Stimulated activated naive CD4-positive, alpha-beta T cell (primary cell): Measurements from ENCODE around the gene SLC29A1.

ENCODE experiments used
- DNase-seq, 6 experiments: peaks; one replicate each; lab custom pipeline; 2025; lab: John Stamatoyannopoulos, UW

The SLC29A1 gene

DNA sequence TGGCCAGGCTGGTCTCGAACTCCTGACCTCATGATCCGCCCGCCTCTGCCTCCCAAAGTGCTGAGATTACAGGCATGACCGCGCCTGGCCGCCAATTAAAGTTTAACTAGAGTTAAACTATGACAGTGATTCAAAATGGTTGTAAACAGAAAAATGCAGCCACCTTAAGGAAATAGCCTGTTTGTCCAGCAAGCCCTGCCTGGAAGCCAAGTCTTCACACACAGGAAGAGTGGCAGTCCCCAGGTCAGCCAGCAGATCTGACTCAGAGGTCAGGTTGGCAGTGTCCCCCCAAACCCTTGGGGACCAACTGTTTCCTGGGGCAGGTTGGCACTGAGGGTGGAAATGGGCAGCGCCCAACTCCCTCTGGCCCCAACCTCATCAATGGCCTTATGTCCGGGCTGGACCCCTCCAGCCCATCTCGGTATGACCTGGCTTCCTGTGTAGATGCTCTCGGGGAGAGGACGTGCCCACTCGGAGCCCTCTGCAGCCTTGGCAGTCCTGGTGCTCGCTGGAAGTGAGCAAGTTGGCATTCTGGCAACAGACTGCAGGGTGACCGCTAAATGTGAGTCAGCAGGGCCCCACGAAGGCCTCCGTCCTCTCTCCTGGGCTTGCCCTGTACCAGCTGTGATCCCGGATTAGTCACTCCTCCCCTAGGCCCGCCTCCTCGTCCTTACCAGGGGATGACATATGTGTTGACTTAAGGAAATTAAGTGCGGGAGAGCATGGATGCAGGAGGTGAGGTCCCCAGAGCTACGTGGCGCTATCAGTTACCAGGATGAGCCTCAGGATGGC lies 13.8 kb downstream of the SLC29A1 start:
- DNase-seq: peak in 2 of 6 experiments; percentile 46 to 50

DNA sequence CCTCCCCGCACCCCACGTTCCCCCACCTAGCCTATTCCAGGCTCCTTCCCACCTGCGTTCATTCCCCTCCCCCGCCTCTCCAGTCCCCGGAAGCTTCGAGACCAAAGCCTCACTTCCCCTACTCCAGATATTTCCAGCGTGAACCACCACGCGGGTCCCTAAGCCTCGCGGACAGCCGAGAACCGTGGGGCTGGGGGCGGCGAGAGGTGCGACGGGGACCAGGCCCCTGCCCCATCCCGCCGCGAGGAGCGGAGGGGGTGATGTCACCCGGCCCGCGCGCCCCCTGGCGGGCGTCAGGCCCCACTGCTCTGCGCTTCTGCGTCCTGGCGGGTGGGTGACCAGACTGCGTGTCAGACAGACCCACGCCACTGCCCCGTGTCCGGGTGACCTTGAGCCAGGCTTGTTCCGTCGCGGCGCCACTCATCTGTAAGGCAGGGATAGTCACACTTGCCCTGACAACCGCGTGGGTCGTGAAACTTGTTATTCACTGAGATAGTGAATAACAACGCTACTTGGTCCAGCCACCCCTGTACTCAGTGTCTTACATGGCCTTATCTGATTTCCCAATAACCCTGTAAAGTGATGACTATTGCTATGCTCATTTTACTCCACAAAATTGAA lies 14.5 kb downstream of the SLC29A1 start:
- DNase-seq: peak; percentile 47 to 82 (median 72)

DNA sequence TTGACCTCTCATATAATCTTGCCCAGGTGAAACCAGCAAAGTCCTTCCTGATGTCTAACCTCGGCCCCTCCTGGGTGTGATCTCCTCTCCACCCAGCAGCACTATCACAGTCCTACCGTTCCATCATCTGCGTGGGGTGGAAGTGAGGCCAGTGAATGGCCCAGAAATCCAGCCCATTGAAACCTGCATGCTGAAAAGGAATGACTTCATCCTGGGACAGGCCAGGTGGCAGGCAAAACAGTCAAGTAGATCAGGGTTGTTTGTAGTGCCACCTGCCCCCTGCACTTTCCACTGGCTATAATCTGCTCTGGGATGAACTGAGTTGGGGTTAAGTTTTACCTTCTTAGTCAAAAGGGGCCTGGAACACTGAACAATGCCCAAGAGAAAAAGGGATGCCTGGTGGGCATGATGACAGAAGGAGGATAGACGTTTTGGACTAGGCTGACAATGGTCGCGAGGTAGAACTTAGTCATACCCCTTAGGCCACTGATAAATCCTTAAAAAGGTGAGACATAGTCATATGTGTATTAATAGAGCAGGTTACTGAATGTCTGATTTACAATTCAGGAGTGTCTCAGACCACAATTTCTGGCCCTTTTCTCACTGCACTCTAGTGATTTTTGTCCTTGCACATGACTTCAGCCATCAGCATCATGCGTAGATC lies 15.4 kb downstream of the SLC29A1 start:
- no peak for DNase-seq

DNA sequence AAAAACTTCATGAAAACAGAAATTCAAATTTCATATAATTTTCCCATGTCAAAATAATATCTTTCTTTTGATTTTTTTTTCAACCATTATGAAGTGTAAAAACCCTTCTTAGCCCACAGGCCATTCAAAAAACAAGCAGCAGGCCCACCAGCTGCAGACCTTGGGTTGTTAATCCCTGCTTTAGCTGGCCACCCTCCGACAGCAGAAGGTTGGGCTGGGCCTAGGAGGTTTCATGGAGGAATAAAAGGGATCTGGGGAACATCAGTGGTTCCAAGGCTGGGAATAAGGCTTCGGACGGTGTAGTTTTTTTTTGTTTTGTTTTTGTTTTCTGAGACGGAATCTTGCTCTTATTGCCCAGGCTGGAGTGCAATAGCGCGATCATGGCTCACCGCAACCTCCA lies 19.9 kb downstream of the SLC29A1 start:
- DNase-seq: no peak

DNA sequence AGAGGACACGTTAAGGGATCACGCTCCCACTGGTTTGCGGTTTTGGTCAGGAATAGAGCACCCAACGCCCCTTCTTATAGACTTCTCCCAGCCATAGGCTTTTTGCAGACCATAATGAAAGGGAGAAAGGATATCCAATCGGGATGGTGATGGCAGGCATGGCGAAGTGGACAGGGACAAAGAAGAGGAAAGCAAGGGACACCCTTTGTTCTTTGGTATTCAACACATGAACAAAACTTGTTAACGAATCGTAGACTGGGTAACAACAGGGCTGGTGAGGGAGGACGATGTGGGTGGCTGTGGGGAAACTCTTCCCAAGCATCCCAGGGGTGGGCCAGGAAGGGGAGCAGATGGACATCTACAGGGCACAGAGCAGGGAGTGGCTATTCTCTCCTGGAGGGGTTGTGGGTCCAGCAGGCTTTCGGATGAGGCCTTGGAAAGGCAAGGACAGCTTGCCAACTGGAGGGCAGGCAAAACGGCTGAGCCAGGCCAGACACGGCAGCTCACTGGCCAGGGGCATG lies 22.1 kb downstream of the SLC29A1 start:
- DNase-seq: no peak

DNA sequence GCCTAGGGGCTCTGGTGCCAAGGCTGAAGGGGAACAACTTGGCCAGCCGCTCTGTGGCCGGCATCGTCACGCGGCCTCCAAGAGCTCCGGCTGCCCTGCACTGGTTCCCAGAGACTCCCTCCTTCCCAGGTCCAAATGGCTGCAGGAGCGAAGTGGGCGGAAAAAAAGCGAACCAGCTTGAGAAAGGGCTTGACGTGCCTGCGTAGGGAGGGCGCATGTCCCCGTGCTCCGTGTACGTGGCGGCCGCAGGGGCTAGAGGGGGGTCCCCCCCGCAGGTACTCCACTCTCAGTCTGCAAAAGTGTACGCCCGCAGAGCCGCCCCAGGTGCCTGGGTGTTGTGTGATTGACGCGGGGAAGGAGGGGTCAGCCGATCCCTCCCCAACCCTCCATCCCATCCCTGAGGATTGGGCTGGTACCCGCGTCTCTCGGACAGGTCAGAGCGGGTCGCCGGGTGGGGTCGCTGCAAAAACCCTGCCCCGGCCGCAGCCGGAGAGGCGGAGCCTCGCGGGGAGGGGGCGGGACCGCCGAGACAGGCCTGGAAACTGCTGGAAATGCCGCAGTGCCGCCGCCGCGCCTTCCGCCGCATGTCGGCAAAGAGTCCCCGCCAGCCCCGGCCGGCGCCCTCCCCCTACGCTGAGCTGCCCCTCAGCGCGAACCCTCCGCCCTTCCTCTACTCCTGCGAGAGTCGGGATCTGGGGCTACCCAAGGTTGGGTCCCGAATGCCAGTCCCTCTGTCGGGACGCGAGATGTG lies 22.7 kb downstream of the SLC29A1 start:
- DNase-seq: peak; percentile 66 to 91 (median 84)

DNA sequence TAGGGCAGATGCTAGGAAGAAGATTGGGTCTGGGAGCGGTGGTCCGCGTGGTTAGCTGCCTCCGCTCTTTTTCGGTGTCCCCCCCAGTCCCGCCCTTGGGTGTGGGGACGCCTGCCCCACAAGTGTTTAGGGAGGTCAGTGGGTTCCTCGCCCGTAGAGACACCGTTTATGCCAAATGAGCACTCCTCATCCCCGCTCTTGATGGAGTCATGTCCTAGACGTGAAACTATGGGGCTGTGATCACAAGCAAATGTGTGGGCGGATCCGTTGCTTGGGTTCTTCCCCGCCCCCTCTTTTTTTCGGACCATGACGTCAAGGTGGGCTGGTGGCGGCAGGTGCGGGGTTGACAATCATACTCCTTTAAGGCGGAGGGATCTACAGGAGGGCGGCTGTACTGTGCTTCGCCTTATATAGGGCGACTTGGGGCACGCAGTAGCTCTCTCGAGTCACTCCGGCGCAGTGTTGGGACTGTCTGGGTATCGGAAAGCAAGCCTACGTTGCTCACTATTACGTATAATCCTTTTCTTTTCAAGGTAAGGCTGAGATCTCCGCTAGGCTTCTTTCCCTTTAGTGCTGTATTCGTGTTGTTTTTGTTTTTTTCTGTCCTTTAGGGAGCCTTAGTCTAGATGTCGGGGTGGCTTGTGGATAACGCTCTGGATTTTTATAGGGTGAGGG lies 23.4 kb downstream of the SLC29A1 start, which contains the start of gene HSP90AB1:
HSP90AB1 (plus strand) TSS at position 439 of the 675 bp plus-strand sequence. CDS start 1,529 bp downstream, outside the sequence.
- DNase-seq: peak; percentile 92 to 97 (median 96)

DNA sequence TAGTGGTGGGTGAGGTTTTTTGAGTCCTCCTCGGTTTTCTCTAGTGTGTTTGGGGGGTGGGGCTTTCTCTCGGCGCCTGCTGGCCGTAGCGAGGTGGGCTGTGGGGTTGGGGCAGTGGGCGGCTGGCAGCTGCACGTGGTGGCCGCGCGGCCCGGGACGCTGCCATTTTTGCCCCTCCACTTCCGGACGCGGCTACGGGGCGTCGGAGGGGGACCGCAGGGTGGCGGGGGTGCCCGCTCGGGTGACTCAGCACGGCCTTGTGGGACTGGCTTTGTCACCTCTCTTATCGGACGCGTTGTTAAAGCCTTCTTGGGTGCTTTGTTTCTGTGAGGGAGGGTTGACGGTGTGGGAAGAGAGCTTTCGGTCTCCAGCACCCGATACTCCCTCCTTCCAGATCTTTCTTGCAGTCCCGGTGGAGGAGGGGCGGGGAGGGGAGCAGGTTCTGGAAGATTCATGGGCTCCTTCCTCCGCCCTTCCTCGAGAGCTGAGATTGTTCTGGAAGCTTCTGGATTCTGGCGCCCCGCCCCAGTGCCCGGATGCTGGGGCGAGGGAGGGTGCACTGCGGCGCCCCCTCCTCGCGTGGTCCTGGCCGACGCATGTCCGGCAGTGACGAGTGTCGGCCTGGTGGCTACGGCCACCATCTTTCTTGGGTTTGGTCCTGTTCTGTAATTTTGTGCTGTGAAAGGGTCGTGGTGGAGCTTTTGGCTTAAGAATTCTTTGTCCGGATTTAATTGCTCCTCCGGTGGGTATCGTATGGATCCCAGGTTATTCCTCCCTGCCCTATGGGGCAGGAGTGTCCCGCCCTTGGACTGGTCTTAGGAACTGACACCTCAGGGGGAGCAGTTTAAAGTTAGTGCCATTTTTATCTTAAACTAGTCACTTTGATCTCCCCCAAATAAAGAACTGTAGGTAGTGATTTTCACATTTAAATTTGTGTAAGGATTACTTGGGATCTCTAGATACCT lies 24.2 kb downstream of the SLC29A1 start:
- DNase-seq: peak; percentile 69 to 91 (median 80)

DNA sequence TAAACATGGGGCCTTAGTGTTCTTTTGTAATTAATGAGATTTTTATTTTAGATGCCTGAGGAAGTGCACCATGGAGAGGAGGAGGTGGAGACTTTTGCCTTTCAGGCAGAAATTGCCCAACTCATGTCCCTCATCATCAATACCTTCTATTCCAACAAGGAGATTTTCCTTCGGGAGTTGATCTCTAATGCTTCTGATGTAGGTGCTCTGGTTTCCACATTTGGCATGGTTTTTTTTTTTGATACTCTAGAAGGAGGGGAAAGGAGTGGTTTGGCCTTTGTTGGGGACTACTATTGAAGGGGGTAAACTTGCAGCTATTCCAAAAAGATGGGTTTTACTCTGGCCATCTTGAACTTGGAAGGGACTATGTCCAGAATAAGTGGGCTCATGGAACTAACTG lies 25.2 kb downstream of the SLC29A1 start:
- DNase-seq: no peak

DNA sequence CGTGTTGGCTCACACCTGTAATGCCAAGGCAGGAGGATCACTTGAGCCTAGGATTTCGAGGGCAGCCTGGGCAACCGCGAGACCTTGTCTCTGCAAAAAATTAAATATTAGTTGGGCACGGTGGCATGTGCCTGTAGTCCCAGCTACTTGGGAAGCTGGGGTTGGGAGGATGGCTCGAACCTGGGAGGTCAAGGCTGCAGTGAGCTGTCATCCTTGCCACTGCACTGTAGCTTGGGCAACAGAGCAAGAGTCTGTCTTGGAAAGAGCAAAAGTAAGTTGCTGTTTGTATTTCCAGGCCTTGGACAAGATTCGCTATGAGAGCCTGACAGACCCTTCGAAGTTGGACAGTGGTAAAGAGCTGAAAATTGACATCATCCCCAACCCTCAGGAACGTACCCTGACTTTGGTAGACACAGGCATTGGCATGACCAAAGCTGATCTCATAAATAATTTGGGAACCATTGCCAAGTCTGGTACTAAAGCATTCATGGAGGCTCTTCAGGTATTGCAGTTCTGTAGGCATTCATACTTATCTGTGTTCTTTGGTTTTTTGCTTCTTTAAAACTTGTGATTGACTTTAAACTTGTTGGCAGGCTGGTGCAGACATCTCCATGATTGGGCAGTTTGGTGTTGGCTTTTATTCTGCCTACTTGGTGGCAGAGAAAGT lies 25.8 kb downstream of the SLC29A1 start:
- DNase-seq: no peak

DNA sequence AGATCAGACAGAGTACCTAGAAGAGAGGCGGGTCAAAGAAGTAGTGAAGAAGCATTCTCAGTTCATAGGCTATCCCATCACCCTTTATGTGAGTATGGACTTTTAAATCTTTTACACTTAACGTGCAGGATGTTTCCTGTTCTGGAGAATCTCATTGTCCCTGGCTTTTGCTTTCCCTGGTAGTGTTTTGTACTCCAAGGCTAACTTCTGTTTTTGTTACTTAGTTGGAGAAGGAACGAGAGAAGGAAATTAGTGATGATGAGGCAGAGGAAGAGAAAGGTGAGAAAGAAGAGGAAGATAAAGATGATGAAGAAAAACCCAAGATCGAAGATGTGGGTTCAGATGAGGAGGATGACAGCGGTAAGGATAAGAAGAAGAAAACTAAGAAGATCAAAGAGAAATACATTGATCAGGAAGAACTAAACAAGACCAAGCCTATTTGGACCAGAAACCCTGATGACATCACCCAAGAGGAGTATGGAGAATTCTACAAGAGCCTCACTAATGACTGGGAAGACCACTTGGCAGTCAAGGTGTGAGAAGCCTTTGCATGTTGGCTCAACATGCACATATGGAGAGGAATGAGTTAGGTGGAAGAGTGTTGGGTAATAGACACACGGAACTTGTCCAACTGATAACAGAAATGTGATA lies 26.8 kb downstream of the SLC29A1 start:
- no peak for DNase-seq

DNA sequence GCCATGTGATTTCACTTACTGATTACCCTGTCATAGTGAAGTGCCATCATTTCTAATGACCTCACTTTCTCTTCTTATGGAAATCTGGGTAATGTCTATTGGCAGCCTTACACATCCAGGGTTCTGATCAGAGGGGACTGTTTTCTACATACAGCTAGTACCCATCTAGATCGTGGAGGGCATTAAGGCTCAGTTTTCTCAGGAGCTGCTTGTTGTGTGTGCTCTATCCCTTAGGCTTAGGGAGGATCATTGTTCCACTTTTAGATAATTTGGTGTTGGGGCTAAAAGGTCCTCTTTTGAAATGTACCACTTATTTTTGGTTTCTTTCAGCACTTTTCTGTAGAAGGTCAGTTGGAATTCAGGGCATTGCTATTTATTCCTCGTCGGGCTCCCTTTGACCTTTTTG lies 27.3 kb downstream of the SLC29A1 start:
- no peak for DNase-seq

DNA sequence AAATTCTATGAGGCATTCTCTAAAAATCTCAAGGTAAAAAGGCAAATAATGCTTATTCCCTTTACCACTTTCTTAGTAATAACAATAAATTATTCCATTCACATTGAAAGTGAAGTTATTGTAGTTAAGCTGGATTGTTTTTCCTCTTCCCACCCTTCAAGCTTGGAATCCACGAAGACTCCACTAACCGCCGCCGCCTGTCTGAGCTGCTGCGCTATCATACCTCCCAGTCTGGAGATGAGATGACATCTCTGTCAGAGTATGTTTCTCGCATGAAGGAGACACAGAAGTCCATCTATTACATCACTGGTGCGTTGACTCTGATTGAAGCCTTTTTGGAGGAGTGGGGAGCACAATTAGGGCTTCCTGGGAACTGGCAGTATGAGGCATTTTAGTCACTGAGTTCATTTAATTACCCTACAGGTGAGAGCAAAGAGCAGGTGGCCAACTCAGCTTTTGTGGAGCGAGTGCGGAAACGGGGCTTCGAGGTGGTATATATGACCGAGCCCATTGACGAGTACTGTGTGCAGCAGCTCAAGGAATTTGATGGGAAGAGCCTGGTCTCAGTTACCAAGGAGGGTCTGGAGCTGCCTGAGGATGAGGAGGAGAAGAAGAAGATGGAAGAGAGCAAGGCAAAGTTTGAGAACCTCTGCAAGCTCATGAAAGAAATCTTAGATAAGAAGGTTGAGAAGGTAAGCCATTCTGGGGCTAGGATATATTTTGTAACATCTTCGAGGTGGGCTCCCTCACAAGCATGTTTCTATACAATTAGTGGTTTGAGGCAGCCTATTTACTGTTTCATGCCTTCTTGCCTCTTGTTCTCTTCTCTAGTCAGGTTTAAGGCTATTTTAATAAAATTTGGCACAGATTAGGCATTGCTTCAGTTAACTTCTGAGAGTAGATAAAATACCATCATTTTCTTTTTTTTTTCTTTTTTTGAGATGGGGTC lies 28.5 kb downstream of the SLC29A1 start:
- no peak for DNase-seq

DNA sequence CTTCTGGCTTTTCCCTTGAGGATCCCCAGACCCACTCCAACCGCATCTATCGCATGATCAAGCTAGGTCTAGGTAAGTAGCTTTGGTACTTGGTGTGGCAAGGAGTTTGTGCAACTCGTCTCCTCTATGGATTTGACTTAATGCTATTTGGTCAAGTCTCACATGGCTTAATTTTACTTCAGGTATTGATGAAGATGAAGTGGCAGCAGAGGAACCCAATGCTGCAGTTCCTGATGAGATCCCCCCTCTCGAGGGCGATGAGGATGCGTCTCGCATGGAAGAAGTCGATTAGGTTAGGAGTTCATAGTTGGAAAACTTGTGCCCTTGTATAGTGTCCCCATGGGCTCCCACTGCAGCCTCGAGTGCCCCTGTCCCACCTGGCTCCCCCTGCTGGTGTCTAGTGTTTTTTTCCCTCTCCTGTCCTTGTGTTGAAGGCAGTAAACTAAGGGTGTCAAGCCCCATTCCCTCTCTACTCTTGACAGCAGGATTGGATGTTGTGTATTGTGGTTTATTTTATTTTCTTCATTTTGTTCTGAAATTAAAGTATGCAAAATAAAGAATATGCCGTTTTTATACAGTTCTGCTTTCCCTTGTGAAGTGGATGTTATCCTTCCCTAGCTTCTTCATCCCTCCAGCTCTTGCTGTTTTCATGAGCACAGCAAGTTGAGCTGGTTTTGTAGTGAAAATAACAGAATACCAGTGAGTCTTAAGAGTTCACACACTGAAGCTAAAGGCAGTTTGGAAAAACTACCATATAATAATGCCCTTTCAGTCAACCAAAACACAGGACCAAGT lies 30.1 kb downstream of the SLC29A1 start:
- DNase-seq: peak; percentile 16 to 57 (median 43)

DNA sequence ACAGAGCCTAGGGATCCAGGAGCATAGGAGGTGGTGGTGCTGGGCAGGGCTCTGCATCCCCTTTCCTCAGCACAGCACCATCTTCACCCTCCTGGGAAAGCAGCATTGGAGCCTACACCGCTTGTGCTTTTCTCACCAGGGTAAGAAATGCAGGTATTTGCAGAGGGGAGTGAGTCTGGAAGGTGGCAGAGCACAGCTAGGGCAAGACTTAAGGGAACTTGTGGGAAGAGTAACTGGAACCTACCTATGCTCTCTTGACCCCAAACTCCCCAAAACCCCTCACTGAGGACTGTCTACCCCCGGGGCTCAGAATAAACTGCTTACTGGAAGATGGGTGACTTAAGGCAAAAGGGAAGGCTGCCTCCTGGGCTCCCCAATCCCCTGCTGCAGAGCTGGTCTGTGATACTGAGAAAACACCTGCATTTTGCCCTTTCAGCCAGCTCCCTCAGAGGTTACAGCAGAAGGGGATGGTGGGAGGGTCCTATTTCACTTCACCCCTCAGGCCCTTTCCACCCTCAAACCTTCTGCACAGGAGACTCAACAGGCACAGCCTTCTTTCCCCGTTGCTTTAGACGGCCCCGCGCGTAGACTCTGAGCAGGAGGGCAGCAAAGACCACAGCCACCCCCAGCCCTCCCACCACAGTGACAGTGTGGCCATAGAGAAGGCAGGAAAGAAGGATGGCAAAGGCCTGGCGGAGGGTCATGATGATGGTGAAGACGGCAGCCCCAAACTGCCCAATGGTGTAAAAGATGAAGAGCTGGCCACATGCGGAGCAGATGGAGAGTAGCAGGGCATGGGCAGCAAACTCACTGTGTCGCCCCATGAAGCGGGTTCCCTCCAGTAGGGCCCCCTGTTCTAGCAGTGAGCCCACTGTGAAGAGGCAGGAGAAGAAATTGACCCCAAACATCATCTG lies 31.1 kb downstream of the SLC29A1 start:
- DNase-seq: peak in 1 of 6 experiments; percentile 16
